ENCODE results near the gene ARVCF. TPM values are rescaled to one million over a fixed set of nuclear protein-coding genes. Genes with fewer than 3 reads are reported as not detected.

Gene ARVCF
- total RNA-seq, 1 experiment from 2014 or later, result 14.9 TPM

DNA sequence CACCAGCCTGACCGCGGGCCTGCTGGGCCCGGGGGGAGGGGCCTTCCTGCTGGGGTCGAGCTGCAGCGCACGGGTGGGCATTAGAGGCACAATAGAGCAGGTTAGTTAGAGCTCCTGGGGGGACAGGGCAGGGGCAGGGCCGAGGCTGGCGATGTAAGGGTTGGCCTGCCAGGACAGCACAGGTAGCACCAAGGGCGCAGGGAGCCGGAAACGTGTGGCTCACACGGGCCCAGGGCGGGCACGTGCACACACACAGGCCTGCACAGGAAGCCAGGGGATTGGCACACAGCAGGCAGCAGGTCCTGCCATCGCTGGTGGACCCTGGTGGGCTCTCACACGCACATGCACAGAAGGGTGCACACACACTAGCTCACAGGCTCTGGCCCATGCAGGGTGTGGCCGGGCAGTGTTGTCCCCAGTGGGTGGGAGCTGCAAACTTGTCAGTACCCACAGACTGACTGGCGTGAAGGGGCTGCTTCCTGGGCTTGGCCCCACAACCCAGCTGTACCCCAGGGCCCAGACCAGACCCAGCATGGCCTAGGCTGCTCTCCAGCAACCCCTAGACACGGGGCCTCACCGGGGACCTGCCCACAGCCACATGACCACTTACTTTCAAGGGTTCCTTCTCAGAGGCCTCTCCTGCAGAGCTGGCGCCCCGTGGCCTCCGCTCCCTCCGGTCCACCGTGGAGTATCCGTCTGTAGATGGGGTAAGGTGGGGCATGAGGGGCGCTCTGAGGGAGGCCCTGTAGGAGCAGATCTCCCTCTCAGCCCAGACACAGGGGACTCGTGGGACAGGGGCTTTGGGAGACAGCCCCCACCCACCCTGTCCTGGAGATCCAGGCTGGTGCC, 45.1 kb downstream of the ARVCF start:
- DNase-seq (ENCODE audit: low spot score), result no peak
- in situ Hi-C loops (cut with HindIII; ENCODE audit: low sequenced_read_pairs), result loop anchor here (25.0 kb wide), 1 partner anchor 209 kb away; the partner anchor contains the start of gene TBX1

DNA sequence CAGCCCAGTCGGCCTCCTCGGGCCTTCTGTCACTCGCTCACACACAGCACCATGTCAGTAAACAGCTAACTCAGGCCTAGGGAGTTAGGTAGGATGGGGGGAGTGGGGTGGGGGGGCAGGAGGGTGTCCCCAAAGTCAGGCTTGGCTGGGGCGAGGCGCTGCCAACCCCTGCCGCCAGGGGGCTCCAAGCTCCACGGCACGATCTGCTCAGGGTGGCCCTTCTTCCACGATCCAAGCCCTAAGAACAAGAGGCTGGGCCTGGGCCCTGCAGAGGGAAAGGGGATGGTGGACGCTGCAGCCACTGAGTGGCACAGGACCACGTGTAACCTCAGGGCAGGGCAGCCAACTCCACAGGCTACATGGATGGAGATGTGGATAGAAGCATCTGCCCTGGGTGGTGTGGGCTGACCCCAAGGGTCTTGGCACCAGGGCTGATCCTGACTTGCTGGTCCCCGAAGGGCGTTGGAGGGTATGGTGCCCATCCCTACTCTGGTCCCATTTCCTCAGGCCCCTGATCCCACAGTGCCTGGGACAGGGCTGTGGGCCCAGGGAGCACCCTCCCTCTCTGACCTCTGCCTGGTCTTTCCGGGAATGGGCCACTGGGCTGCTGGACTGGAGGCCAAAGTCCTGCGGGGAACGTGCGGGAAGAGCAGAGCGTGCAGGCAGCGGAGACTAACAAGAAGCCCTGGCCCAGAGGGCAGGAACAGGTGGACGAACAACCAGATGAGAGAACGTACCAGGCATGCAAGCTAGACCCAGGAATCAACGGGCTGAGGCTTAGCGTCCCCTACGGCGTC, 45.9 kb downstream of the ARVCF start:
- in situ Hi-C loops (cut with HindIII; ENCODE audit: low sequenced_read_pairs), result loop anchor here (25.0 kb wide), 1 partner anchor 208 kb away; the partner anchor contains the start of gene TBX1

DNA sequence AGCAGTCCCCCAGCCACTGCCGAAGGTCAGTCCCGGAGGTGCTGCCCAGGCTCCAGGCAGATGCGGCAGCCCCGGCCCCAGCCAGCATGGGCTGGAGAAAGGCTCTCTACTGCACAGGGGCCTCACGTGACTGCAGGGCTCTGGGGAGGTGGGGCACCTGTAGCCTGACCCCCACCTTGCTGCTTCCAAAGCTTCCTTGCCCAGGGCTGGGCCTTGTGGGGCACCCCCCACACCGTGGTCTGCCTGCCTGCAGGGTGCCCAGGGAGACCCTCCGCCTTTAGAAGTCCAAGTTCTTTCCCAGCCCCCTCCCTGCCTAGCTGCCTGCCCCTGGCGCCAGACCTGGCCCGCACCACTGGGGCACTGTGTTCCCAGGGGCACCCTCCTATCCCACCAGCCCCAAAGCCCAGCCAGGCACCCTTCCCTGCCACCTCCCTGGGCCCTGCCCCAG, 46.6 kb downstream of the ARVCF start:
- no peak for DNase-seq (ENCODE audit: low spot score)
- in situ Hi-C loops (cut with HindIII; ENCODE audit: low sequenced_read_pairs), result loop anchor here (25.0 kb wide), 1 partner anchor 208 kb away; the partner anchor contains the start of gene TBX1

More for the DNA sequence above, 45.9 kb downstream of the ARVCF start:
- DNase-seq (ENCODE audit: low spot score), result peak; percentile 73

DNA sequence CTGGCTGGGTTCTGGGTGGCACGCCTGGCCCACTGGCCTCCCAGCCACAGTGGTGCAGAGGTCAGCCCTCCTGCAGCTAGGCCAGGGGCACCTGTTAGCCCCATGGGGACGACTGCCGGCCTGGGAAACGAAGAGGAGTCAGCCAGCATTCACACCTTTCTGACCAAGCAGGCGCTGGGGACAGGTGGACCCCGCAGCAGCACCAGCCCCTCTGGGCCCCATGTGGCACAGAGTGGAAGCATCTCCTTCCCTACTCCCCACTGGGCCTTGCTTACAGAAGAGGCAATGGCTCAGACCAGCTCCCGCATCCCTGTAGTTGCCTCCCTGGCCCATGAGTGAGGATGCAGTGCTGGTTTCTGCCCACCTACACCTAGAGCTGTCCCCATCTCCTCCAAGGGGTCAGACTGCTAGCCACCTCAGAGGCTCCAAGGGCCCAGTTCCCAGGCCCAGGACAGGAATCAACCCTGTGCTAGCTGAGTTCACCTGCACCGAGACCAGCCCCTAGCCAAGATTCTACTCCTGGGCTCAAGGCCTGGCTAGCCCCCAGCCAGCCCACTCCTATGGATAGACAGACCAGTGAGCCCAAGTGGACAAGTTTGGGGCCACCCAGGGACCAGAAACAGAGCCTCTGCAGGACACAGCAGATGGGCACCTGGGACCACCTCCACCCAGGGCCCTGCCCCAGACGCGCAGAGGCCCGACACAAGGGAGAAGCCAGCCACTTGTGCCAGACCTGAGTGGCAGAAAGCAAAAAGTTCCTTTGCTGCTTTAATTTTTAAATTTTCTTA, 47.3 kb downstream of the ARVCF start:
- DNase-seq (ENCODE audit: low spot score), result no peak
- in situ Hi-C loops (cut with HindIII; ENCODE audit: low sequenced_read_pairs), result loop anchor here (25.0 kb wide), 1 partner anchor 207 kb away; the partner anchor contains the start of gene TBX1

DNA sequence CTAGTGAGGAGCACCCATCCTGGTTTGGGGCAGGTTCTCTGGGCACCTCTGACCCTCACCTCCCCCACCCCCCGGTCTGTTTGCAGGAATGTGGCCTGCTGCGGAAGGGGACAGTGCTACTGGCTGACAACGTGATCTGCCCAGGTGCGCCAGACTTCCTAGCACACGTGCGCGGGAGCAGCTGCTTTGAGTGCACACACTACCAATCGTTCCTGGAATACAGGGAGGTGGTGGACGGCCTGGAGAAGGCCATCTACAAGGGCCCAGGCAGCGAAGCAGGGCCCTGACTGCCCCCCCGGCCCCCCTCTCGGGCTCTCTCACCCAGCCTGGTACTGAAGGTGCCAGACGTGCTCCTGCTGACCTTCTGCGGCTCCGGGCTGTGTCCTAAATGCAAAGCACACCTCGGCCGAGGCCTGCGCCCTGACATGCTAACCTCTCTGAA, 48.2 kb downstream of the ARVCF start:
- DNase-seq (ENCODE audit: low spot score), result no peak
- in situ Hi-C loops (cut with HindIII; ENCODE audit: low sequenced_read_pairs), result loop anchor here (25.0 kb wide), 1 partner anchor 206 kb away; the partner anchor contains the start of gene TBX1

DNA sequence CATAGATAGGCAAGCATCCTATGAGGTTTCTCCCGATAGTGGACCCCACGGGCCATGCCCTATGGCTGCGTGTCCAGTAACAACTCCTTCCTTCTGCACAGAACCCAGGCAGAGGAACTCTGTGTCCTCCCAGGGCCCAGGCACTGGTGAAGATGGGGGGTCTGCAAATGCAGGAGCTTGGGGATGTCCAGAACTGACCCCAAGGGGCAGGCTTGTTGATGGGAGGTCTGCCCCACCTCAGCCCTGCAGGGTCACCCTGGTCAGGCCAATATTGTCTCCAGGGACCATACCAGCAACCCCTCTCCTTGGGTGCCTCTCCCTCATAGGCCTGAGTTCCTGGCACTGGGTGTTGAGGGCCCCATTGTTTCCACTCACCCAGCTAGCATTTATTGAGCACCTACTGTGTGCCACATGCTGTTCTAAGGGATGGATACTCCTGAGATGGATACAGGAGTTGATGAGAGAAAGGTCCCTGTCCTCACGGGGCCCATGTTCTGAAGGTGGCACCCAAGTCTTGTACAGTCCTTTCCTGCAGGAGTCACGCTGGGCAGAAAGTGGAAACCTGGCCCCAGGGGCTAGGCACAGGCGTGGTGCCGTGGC, 48.7 kb downstream of the ARVCF start:
- in situ Hi-C loops (cut with HindIII; ENCODE audit: low sequenced_read_pairs), result loop anchor here (25.0 kb wide), 1 partner anchor 206 kb away; the partner anchor contains the start of gene TBX1
- DNase-seq (ENCODE audit: low spot score), result no peak

DNA sequence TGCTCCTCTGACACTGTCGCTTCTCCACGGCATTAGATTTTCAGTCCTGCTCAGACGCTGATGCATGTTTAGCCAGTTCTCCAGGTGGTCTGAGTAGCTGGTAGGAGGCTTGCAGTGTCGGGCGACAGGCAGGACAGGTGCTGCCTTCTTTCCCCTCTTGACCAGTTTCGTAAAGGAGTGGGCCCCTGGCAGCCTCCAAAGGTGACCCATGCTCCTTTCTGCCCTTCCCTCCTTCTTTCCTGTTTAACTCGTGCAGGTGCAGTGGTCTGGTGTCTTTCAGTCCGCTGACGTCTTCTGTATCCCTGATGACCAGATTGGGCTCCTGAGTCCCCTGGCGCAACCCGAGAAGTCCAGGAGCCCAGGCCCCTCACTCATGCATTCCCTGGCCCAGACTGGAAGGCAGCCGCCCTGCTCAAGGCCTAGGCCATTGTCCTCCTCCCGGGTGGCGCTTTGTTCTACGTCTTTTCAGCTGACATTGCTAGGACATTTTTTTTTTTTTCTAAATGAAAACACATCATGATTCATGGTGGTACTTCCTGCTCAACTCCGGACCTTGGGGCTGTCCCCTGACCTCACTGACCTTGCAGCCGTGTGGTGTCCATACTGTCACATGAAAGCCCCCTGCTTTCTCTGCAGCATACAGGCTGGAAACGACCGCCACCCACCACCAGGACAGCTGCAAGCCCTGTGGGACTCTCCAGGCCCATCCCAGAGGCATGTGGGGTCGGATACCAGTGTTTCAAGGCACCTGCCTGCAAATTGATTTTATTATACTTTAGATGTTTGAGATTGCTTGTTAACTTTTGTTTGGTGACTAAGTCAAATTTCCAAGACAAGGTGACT, 49.5 kb downstream of the ARVCF start:
- in situ Hi-C loops (cut with HindIII; ENCODE audit: low sequenced_read_pairs), result loop anchor here (25.0 kb wide), 1 partner anchor 205 kb away; the partner anchor contains the start of gene TBX1
- DNase-seq (ENCODE audit: low spot score), result no peak

DNA sequence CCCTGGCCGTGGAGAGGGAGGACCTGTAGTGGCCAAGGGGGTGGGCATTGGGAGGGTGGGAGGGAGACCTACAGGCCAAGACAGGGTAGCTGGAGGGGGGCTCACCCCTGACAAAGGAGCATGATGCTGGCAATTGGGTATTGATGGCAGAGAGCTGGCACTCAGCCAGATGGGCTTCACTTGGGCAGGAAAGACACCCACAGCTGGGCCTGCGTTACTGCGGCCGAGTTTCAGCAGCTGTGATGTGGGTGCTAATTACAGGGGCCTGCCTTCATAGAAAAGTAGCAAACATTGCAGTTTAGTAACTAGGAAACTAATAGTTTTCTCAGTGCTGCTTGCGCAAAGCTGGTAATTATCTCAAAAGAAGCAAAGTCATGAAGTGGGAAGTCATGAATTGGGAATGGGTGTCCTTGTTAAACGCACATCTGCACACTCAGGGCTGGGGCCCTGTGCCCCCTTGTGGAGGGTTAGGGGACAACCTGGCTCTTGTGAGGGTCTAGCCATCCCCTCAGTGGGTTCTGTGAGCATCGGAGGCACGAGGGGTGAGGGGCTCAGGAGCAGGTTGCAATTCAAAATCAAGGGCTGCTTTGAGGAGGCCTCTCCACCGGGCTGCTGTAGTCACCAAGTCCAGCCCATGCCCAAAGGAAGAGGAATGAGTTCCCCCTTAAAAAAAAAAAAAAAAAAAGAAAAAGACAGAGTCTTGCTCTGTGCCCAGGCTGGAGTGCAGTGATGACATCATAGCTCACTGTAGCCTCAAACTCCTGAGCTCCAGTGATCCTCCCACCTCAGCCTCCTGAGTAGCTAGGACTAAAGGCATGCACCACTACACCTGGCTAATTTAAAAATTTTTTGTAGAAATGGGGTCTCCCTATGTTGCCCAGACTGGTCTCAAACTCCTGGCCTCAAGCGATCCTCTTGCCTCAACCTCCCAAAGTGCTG, 50.6 kb downstream of the ARVCF start:
- no peak for DNase-seq (ENCODE audit: low spot score)
- in situ Hi-C loops (cut with HindIII; ENCODE audit: low sequenced_read_pairs), result loop anchor here (25.0 kb wide), 1 partner anchor 204 kb away; the partner anchor contains the start of gene TBX1

DNA sequence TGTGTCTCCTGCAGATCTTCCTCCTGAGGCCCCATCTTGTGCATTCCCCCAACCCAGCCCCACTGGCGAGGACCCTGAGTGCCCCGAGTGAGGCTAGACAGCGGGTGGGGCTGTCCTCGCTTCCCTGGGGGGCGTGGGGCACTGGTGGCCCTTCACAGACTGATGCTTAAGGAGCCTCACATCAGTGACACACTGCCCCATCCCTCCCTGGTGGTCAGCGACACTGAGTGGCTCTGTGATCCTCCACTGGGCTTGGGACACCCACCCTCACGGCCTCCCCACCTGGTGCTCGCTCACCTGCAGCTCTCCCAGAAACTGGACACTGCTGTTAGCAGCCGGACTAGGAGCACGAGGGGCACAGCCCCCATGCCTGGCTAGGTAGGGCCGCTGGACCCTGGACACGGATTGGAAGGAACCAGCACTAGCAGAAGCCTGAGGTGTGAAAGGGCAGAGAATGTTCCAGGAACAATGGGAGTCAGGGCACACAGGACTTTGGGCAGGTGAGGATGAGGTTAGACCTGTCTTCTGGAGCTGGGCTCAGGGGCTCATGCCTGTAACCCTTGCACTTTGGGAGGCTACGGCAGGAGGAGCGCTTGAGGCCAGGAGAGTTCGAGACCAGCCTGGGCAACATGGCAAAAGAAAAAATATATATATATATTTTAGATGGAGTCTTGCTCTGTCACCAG, 51.8 kb downstream of the ARVCF start:
- in situ Hi-C loops (cut with HindIII; ENCODE audit: low sequenced_read_pairs), result loop anchor here (25.0 kb wide), 1 partner anchor 203 kb away; the partner anchor contains the start of gene TBX1

DNA sequence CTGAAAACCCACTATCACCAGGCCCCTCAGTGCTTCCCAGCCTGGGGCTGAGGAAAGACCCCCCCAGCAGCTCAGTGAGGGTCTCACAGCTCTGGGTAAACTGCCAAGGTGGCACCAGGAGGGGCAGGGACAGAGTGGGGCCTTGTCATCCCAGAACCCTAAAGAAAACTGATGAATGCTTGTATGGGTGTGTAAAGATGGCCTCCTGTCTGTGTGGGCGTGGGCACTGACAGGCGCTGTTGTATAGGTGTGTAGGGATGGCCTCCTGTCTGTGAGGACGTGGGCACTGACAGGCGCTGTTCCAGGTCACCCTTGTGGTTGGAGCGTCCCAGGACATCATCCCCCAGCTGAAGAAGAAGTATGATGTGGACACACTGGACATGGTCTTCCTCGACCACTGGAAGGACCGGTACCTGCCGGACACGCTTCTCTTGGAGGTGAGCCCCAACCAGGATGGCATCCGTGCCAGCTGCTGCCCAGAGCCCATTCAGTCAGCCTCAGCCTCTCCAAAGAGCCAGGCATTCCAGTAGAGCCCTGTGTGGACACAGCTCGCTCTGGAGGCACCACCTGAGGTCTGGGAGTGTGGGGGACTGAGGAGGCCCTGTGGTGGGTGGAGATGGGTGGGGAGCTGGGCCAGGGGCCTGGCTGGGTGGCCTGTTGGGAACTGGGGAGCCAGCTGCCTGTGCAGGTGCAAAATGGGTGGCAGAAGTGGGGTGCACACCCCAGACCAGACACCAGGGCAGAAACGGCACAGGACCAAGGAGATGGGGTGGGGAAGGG, 52.6 kb downstream of the ARVCF start:
- DNase-seq (ENCODE audit: low spot score), result no peak
- in situ Hi-C loops (cut with HindIII; ENCODE audit: low sequenced_read_pairs), result loop anchor here (25.0 kb wide), 1 partner anchor 202 kb away; the partner anchor contains the start of gene TBX1

More for the DNA sequence above, 51.8 kb downstream of the ARVCF start:
- DNase-seq (ENCODE audit: low spot score), result no peak

DNA sequence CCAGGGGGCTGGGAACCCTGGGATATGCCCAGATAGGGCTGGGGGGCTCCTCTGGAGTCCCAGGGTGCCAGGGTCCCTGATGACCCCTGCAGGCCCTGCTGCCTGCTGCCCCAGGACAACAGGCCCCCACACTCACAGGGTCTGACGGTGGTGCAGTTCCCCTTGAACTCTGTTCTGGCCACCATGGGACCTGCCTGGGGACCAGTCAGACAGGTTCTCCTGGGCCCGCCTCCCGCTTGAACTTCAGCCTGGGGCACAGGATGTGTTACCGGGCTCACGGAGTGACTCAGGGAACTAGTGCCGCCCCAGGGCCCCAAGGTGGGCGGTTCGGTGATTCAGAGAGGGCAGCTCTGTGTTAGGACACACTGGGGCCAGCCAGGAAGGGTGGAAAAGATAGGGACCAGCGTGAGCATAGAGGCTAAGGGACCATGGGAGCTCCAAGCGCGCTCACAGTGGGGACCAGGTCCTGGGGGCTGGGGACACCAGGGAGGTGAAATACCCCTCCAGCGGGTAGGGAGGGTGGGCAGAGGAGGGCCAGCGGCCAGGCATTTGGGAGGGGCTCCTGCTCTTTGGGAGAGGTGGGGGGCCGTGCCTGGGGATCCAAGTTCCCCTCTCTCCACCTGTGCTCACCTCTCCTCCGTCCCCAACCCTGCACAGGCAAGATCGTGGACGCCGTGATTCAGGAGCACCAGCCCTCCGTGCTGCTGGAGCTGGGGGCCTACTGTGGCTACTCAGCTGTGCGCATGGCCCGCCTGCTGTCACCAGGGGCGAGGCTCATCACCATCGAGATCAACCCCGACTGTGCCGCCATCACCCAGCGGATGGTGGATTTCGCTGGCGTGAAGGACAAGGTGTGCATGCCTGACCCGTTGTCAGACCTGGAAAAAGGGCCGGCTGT, 53.5 kb downstream of the ARVCF start:
- in situ Hi-C loops (cut with HindIII; ENCODE audit: low sequenced_read_pairs), result loop anchor here (25.0 kb wide), 1 partner anchor 201 kb away; the partner anchor contains the start of gene TBX1
- DNase-seq (ENCODE audit: low spot score), result no peak

DNA sequence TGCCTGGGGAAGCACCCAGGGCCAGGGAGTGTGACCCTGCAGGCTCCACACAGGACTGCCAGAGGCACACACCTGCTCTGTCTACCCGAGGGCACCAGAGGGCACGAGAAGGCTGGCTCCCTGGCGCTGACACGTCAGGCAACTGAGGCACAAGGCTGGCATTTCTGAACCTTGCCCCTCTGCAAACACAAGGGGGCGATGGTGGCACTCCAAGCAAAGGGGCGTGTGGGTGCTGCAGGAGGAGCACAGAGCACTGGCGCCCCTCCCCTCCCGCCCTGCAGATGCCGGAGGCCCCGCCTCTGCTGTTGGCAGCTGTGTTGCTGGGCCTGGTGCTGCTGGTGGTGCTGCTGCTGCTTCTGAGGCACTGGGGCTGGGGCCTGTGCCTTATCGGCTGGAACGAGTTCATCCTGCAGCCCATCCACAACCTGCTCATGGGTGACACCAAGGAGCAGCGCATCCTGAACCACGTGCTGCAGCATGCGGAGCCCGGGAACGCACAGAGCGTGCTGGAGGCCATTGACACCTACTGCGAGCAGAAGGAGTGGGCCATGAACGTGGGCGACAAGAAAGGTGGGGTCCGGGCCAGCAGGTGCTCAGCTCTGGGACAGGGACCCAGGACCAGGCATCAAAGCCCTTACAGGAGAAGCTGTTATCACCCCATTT, 54.2 kb downstream of the ARVCF start:
- in situ Hi-C loops (cut with HindIII; ENCODE audit: low sequenced_read_pairs), result loop anchor here (25.0 kb wide), 1 partner anchor 200 kb away; the partner anchor contains the start of gene TBX1
- no peak for DNase-seq (ENCODE audit: low spot score)

DNA sequence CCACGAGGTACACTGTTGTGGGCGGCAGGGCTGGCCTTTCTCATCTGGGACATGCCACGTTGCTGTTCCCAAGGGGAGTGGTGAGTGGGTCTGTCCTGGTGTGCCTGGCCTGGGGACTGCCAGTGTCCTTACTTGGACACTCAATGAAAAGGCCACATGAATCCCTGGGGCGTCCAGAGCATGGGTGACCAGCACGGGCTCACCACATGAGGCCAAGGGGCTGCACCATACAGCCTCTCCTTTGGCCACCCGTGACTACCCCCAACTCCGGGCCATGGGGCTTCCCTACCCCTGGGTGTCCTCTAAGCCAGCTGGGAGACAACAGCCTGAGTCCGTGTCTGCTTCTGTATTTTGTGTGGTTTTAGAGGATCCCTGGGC, 54.8 kb downstream of the ARVCF start:
- in situ Hi-C loops (cut with HindIII; ENCODE audit: low sequenced_read_pairs), result loop anchor here (25.0 kb wide), 1 partner anchor 200 kb away; the partner anchor contains the start of gene TBX1
- no peak for DNase-seq (ENCODE audit: low spot score)

Measured in G401 (cell line).